MM.1S (cell line): ENCODE results near the gene PRR5.

Experiments
- CTCF ChIP-seq: fragments of 300-600 bp; sonication (generic); IDR thresholded peaks from 2 replicates; pipeline ENCODE4 v1.5.1; 2016; ENCODE audit warnings: antibody characterized with exemption, low read length, mixed read lengths
- EZH2 ChIP-seq: fragments of 300-600 bp; sonication (generic); optimal IDR thresholded peaks from 2 replicates; pipeline ENCODE3; 2017; ENCODE audit warnings: low read depth, mild to moderate bottlenecking, antibody characterized with exemption, low read length, mixed read lengths
- EZH2phosphoT487 ChIP-seq: fragments of 300-600 bp; sonication (generic); IDR thresholded peaks from 2 replicates; pipeline ENCODE4 v1.6.1; 2018; ENCODE audit warnings: antibody characterized with exemption, low read length

DNA sequence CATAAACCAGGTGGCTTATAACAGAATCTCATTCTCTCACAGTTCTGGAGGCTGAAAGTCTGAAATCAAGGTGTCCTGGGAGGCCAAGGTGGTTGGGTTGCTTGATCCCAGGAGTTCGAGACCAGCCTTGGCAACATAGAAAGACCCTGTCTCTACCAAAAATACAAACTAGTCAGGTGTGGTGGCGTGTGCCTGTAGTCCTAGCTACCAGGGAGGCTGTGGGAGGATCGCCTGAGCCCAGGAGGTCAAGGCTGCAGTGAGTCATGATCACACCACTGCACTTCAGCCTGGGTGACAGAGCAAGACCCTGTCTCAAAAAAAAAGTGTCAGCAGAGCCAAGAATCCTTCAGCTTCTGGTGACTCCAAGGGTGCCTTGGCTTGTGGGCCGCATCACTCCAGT is 8.9 kb upstream of the PRR5 start:
- TF ChIP-seq CTCF, result no peak
- TF ChIP-seq EZH2, result no peak
- TF ChIP-seq EZH2phosphoT487, result no peak
